ENCODE data around the gene PCED1B. TPM values are rescaled to one million over a fixed set of nuclear protein-coding genes. Genes with fewer than 3 reads are reported as not detected.

PCED1B gene

GRCh38 chr12:47281667-47282171 is 202.3 kb downstream of the PCED1B start:
- Histone ChIP-seq H3K9ac (ENCODE audit: low read length) (no peak overlapping the region), H3K27me3 (ENCODE audit: insufficient read depth, low read length, poor library complexity) (no peaks in the 10 kb centered on the region), H3K4me1 (ENCODE audit: control insufficient read depth, low read depth, low read length) (peaks cover 12% of the 10 kb centered on the region), H3K4me3 (ENCODE audit: low read length) (no peak overlapping the region), H2BK5ac (ENCODE audit: low read length) (no peak overlapping the region), H3K27ac (ENCODE audit: low read depth, low read length) (no peak overlapping the region), H3K4ac (ENCODE audit: low read depth, low read length) (peak overlapping the region; percentile 59), H3K18ac (ENCODE audit: low read length) (peak overlapping the region; percentile 77), H3K79me1 (ENCODE audit: low read length) (no peaks in the 10 kb centered on the region), H3K36me3 (ENCODE audit: control insufficient read depth, insufficient read depth, low read length) (no peaks in the 10 kb centered on the region), H2BK120ac (ENCODE audit: low read depth, low read length) (no peak overlapping the region), H4K8ac (ENCODE audit: low read depth, low read length) (no peak overlapping the region), H3K79me2 (ENCODE audit: control insufficient read depth, insufficient read depth, low read length) (no peaks in the 10 kb centered on the region), H3K4me2 (ENCODE audit: low read length) (no peak overlapping the region), H4K5ac (ENCODE audit: low read length) (no peak overlapping the region), H2AK5ac (ENCODE audit: low read length) (peak overlapping the region; percentile 48), H3K23ac (ENCODE audit: low read length) (no peak overlapping the region), H3K56ac (ENCODE audit: low read length) (no peak overlapping the region), H2BK15ac (replicated peaks; ENCODE audit: low read depth) (no peak overlapping the region)
- no CpG with 5 or more reads among the region's 4 CpGs for WGBS (ENCODE audit: extremely low coverage, insufficient coverage, low lambda C conversion rate)
- no peak for DNase-seq

GRCh38 chr12:47282206-47282605 is 202.8 kb downstream of the PCED1B start:
- no peak overlapping the region for H4K8ac ChIP-seq (ENCODE audit: low read depth, low read length)
- peak overlapping the region; percentile 19 for H3K56ac ChIP-seq (ENCODE audit: low read length)
- no peaks in the 10 kb centered on the region for H3K79me1 ChIP-seq (ENCODE audit: low read length)
- no peak overlapping the region for H3K4me3 ChIP-seq (ENCODE audit: low read length)
- no peak overlapping the region for H3K9ac ChIP-seq (ENCODE audit: low read length)
- no peak overlapping the region for H3K27ac ChIP-seq (ENCODE audit: low read depth, low read length)
- H2BK15ac ChIP-seq (replicated peaks; ENCODE audit: low read depth) = peak overlapping the region; percentile 79
- H3K36me3 ChIP-seq (ENCODE audit: control insufficient read depth, insufficient read depth, low read length) = no peaks in the 10 kb centered on the region
- peak overlapping the region; percentile 11 for H2BK5ac ChIP-seq (ENCODE audit: low read length)
- H2BK120ac ChIP-seq (ENCODE audit: low read depth, low read length) = peak overlapping the region; percentile 83
- peak overlapping the region; percentile 6 for H3K18ac ChIP-seq (ENCODE audit: low read length)
- H3K23ac ChIP-seq (ENCODE audit: low read length) = no peak overlapping the region
- no peak overlapping the region for H4K5ac ChIP-seq (ENCODE audit: low read length)
- H3K27me3 ChIP-seq (ENCODE audit: insufficient read depth, low read length, poor library complexity) = no peaks in the 10 kb centered on the region
- peaks cover 9% of the 10 kb centered on the region for H3K4me1 ChIP-seq (ENCODE audit: control insufficient read depth, low read depth, low read length)
- H3K4me2 ChIP-seq (ENCODE audit: low read length) = no peak overlapping the region
- WGBS (ENCODE audit: extremely low coverage, insufficient coverage, low lambda C conversion rate) = no CpG with 5 or more reads among the region's 4 CpGs
- H3K4ac ChIP-seq (ENCODE audit: low read depth, low read length) = peak overlapping the region; percentile 6
- no peak for DNase-seq
- H2AK5ac ChIP-seq (ENCODE audit: low read length) = no peak overlapping the region
- no peaks in the 10 kb centered on the region for H3K79me2 ChIP-seq (ENCODE audit: control insufficient read depth, insufficient read depth, low read length)

Small RNA genes within 50 kb of the gene (small RNA-seq; reads per million reads assigned to genes)
- not detected for gene MIR4698 (ENCODE audit: insufficient read depth)

All from mesendoderm (in vitro differentiated cells).